Measurements from ENCODE around the gene TMPRSS9. TPM values are rescaled to one million over a fixed set of nuclear protein-coding genes. Genes with fewer than 3 reads are reported as not detected.

The TMPRSS9 gene
- total RNA-seq, 1 experiment from 2014 or later: 0.57 TPM

- CTCF ChIA-PET: no interaction called here
- no peak overlapping the region for H3K4me3 Mint-ChIP-seq
- TF ChIP-seq USF2 (CRISPR knock-in tag; IDR thresholded peaks at IDR 0.05): no peak
- no peak for TF ChIP-seq ZNF396 (CRISPR knock-in tag; IDR thresholded peaks at IDR 0.05; ENCODE audit: borderline replicate concordance)
- no peak for TF ChIP-seq TP53 (CRISPR knock-in tag; IDR thresholded peaks at IDR 0.05)
- TF ChIP-seq ZNF317 (CRISPR knock-in tag; IDR thresholded peaks at IDR 0.05; ENCODE audit: borderline replicate concordance, low read depth): no peak
- no peak for TF ChIP-seq GRHL2 (CRISPR knock-in tag; IDR thresholded peaks at IDR 0.05; ENCODE audit: insufficient replicate concordance, severe bottlenecking)
- no peak for TF ChIP-seq ATF1 (CRISPR knock-in tag; IDR thresholded peaks at IDR 0.05)
- no peak for TF ChIP-seq ERG (CRISPR knock-in tag; IDR thresholded peaks at IDR 0.05)
- TF ChIP-seq CTCF (IDR thresholded peaks at IDR 0.05): no peak
- TF ChIP-seq CDX4 (CRISPR knock-in tag; IDR thresholded peaks at IDR 0.05; ENCODE audit: borderline replicate concordance): no peak
- no peak for TF ChIP-seq SOX15 (CRISPR knock-in tag; IDR thresholded peaks at IDR 0.05)
- no peak for TF ChIP-seq ZMAT4 (CRISPR knock-in tag; IDR thresholded peaks at IDR 0.05)
- TF ChIP-seq, protein P1, sequence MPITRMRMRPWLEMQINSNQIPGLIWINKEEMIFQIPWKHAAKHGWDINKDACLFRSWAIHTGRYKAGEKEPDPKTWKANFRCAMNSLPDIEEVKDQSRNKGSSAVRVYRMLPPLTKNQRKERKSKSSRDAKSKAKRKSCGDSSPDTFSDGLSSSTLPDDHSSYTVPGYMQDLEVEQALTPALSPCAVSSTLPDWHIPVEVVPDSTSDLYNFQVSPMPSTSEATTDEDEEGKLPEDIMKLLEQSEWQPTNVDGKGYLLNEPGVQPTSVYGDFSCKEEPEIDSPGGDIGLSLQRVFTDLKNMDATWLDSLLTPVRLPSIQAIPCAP (CRISPR knock-in tag; IDR thresholded peaks at IDR 0.05): no peak
- TF ChIP-seq, protein P2, sequence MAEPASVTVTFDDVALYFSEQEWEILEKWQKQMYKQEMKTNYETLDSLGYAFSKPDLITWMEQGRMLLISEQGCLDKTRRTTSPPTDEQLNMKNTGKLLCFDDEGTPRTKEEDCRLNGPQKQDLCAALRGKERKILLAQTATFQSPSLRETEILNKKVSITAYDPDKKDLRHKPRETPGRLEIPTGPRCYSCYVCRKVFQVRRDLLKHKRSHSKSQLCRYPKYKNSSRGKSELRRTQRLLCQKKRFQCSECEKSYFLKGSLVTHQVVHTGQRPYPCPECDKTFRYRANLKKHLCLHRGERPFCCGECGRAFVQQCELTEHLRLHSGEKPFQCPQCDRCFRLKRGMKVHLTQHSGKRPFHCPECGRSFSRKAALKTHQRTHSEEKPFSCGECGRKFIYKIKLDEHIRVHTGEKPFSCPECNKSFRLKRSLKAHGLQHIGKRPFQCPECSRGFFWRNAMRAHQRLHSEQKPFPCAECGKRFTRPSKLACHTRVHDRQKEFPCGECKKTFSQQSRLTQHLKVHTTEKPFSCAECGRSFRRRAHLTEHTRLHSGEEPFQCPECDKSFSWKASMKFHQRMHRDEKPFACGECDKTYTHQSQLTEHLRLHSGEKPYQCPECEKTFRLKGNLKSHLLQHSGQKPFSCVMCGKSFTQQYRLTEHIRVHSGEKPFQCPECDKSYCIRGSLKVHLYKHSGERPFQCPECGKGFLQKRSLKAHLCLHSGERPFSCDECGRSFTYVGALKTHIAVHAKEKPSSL (CRISPR knock-in tag; conservative IDR thresholded peaks at IDR 0.05): no peak
- no peak for TF ChIP-seq FOXK1 (CRISPR knock-in tag; IDR thresholded peaks at IDR 0.05)
- no peak for TF ChIP-seq HMGA2 (CRISPR knock-in tag; IDR thresholded peaks at IDR 0.05)
- no peaks in the 10 kb centered on the region for H3K9me3 Mint-ChIP-seq
- peaks cover 13% of the 10 kb centered on the region for H3K36me3 Mint-ChIP-seq
- POLR2A ChIA-PET: no interaction called here
- H3K27ac Mint-ChIP-seq: no peak overlapping the region; the same call in 1 of the 2 replicates
- H3K4me1 Mint-ChIP-seq: peaks cover 13% of the 10 kb centered on the region
- no peak for ATAC-seq
- DNase-seq (ENCODE audit: low spot score): no peak
- no peaks in the 10 kb centered on the region for H3K27me3 Mint-ChIP-seq (ENCODE audit: low read depth)
These were observed 35.7 kb upstream of the TMPRSS9 start for GRCh38 chr19:2324220-2324948.

Data from WTC11 (cell line).